ENCODE data around the gene MNAT1.
"Not testable (repeated sequence)": the region's sequence is repeated elsewhere in the genome, so short reads cannot be mapped to it uniquely, and the experiment has no call there.

The MNAT1 gene

DNA sequence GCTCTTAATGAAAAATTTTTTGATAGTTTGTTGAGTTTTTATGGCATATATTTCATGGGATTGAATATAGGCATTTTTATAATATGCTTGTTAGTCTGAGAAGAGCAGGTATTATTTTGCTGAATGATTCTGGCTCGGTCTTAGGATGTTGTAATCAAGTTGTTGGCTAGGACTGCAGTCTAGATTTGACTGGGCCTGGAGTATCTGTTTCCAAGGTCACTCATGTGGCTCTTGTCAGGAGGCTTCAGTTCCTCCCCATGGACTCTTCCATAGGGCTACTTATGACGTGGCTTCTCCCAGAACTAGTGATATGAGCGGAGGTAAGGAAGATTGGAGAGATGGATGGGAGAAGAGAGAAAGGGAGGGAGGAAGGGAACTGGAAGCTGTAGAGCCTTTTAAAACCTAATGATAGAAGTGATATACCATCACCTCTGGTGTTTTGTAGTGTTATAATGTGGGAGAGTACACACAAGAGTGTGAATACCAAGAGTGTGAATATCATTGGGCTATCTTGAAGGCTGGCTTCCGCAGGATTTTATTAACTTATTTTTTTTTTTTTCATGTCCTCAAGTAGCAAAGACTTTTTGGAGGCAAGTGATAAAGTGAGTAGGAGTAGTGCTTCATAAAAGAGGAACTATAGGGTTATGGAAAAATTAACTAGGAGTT, 4.4 kb downstream of the MNAT1 start:
- no peak for DNase-seq

DNA sequence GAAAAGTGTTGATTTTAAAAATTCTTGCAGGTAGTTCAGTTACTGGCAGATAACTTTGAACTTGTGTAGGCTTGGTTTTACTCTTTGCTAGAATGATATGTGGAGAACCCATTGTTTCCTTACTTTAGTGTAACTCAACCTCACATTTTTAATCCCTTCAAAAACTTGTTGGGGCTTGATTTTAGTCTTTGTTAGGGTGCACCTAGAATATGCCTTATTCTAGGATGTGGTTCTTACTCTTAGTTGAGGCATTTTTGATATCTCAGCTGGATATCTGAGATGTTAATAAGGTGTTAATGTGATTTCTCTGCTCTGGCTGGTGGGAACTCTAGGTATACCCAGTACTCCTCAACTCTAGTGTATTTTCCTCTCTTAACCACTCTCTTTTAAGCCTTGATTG, 10.0 kb downstream of the MNAT1 start:
- no peak for DNase-seq

DNA sequence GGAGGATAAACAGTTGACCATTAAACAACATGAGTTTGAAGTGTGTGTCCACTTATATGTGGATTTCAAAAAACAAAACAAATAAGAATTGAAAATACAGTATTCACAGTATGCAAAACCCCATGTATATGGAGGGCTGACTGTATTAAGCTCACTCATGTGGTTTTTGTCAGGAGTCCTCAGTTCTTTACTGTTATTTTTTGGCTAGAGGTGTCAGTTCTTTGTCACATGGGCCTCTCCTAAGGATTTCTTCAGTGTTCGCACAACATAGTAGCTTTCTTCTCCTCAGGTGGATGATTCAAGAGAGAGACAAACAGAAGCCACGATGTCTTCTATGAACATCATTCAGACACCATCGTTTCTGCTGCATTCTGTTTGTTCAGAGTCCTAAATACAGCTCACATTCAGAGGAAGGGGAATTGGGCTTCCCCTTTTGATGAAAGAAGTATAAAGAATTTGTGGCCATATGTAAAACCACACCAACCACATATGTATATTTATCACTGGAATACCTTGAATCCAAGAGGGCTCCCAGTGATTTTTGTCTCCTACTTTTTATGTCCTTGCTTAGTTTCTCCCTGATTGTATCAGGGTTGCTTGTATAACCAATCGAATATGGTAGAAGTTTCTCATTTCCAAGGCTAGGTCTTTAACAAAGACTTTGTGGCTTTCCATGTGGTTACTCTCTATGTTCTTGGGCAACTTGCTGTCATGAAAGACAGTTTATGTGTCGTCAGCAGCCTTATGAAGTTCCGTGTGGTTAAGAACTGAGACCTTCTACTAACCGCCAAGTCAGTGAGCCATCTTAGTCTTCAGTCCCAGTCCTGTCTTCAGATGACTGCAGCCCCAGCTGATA, 18.9 kb downstream of the MNAT1 start:
- peak; percentile 89 for DNase-seq

DNA sequence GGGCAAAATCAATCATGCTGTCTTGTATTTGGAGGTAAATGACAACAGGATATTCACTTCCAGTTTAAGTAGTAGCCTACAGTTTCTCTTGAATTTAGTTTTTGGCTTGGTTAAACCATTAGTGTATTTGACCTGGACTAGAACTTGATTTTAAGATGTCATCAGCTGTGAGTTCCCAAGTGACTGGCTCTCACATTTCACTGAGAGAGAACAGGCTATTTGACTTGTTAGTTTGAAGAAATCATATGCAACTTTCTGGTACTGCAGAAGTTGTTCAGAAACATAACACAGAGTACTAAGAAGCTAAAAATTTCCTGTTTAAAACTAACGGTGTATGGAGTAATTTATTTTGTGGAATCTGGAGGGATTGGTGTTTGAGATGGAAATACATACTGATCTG, 22.3 kb downstream of the MNAT1 start:
- no peak for DNase-seq

DNA sequence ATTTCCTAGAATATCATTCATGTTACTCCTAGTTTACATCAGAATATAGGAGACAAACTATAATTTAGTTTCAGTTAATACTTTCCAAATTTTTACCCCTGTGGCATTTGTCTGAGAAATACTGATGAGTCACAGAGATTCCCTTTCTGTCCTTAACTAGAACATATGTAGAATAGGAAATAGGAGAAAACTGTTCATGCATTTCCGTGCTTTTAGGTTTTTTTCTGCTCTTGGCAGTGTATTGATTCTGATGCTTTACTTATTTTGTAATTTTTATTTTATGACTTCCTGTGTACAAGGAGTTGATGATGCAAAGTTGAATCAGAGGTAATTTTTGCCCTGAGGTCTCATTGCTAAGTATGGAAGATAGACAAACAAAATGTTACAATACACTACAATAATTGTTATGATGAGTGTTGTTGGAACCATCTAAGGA, 23.0 kb downstream of the MNAT1 start:
- no peak for DNase-seq

DNA sequence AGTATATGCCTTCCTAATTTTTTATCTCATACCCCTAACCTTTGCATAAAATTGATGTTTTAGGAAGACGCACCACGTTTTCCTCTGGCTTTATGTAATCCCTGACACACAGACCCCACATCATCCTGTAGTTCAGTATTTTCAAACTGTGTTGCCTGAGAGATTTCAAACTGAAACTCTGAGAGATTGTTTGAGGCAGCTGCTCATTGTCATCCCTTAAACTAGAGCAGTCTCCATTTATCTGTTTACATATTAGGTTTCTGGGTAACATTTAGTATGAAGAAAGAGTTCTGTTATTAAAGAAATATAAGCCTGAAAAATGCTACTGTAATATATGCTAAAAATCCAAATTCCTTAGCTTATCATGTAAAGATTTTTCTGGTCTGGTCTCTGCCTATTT, 24.3 kb downstream of the MNAT1 start:
- DNase-seq = no peak

DNA sequence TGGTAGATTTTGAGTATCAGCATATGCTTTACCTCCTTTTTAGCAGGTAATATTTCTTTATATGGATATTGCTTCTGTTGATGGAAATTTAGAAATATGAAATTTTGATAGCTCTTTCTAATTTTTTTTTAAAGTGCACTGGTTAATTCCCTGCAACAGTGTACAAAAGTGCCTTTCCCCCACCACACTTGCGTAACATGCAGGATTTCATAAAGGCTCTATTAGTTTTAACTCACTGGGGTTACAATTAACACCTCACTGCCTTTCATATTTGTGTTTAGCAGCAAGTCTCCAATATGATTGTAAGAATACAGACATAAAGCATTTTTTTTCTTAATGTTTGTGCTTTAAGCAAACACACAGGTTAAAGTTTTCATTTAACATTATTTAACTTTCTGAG, 25.6 kb downstream of the MNAT1 start:
- DNase-seq = no peak

DNA sequence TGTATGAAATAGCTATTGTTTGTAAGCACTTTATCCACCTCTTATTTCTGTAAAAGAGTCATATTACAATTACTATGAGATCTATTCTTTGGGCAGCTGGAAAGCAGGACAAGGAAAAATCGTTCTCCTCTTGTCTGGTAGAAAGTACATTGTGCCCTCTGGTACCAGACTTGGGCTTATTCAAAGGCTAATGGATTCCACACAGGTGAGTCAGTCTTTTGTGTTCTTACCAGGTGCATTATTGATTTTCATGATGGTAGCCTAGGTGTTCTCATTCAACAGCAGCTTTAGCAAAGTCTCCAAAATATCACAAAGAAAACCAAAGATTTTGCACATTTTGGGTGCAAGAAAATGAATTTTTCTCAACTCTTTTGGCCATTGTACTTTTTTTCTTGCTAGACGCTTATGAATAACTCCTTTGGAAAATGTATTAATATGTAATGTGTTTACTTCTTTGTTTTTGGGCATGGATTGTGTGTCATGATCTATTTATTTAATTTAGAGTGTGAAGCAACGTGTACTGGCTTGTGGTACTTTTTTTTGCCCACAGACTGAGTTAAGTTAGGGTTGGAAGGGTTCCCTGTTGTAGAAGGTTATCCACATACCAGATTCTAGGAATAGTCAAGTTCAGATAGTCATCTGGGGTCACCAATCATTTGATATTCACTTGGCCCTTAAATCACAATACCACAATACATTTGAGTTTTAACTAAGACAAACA, 26.2 kb downstream of the MNAT1 start:
- DNase-seq = no peak

DNA sequence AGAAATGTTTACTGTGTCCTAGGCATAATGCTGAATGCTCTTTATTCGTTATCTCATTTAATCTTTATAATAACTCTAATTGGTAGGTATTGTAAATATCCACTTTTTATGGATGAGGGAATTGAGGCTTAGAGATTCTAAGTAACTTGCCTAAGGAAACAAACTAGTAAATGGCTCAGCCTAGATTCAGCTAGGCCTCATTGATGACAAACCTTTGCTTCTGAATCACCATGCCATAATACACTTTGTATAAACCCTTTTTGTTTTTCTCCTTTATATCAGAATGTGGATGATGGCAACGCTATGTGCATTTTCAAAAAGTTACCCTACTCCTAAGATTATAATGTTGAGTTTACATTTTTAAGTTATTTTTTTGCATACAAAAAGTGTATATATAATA, 34.0 kb downstream of the MNAT1 start:
- DNase-seq = no peak

DNA sequence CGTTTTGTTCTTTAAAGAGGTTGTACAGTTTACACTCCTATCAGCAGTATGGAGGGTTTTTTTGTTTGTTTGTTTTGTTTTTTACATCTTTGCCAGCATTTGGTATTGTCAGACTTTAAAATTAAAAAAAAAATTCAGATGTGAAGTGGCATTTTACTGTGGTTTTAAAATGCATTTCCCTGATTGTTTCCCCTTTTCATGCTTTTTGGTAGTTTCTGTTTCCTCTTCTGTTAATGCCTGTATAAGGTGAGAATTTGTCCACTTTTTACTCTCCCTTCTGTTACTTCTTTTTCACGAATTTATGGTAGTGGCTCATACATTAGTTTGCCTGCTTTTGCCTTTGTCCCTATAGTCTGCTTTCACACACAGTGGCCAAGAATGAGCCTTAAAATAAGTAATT, 36.6 kb downstream of the MNAT1 start:
- no peak for DNase-seq

DNA sequence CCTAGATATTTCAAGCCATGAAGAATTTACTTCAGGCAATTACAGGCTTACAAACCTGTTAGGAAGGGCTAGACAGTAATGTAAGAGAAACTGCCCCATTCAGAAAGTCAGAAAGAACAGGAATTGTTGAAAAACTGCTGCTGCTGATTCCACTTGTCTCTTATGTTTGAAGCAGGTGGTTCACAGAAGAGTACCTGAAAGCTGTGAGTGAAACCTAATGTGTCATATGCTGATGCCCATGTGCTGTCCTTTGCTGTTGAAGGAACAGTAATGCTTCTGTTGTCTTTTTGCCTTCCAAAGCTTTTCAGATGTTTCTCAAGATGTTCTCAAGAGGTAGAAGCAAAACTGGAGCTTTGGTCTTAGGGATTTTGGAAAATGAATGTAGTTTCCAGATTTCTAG, 39.0 kb downstream of the MNAT1 start:
- DNase-seq = no peak

DNA sequence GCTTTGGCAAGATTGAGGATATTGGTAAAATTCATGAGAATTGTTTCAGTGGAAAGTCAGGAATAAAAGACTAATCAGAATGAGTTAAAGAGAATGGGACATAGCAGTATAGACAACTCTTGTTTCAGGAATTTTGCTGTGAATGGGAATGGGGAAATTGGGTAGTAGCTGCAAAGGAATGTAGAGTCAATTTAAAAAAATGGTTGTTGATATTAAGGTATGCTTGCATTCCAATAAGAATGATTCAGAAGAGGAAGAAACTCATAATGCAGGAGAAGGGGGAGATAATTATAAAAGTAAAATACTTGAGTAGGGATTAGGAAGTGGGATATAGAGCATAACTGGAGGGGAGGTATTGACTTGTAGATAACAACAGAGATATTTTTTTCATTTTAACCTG, 40.7 kb downstream of the MNAT1 start:
- no peak for DNase-seq

DNA sequence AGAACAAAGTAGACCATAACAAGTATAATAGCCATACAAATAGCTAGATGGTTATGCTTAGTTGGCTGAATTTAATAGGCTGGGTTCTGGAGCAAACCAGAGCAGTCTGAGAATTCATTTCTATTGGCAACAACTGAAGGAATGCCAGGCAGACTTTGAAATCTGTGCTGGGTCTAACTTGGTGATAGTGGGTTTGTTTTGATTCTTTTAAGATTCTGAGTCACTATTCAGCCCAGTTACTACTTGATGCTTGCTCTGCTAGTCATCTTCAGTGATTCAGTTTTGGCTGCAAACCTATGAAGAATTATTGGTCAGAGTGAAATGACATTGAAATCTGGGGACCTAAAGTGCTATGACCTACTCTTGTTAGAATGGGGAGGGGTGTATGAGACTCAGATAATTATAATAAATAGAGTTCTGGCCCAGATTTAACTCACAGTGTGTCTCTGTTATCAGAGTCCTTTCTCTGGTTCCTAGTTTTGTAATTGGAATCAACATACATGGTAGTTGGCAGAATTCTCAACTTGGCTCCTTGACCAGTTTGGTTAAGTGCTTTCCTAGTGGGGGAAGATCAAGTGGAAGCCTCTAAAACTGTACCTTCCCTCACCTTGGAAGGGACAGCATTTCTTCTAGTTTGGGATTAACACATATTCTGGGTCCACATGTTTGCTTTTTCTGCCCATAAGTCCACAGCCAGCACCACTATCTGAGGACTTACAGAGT, 43.5 kb downstream of the MNAT1 start:
- DNase-seq = no peak

DNA sequence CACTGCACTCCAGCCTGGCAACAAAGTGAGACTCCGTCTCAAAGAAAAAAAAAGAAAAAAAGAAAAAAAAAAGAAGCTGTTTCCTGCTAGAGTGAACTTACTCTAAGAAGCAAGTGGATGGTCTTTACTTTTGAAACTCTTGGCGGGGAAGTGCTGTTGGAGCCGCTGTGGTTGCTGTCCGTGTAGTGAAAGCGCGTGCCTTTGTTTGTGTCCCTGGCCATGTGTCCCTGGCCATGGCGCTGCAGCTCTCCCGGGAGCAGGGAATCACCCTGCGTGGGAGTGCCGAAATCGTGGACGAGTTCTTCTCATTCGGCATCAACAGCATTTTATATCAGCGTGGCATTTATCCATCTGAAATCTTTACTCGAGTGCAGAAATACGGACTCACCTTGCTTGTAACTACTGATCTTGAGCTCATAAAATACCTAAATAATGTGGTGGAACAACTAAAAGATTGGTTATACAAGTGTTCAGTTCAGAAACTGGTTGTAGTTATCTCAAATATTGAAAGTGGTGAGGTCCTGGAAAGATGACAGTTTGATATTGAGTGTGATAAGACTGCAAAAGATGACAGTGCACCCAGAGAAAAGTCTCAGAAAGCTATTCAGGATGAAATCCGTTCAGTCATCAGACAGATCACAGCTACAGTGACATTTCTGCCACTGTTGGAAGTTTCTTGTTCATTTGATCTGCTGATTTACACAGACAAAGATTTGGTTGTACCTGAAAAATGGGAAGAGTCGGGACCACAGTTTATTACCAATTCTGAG, 45.4 kb downstream of the MNAT1 start:
- peak; percentile 2 for DNase-seq

DNA sequence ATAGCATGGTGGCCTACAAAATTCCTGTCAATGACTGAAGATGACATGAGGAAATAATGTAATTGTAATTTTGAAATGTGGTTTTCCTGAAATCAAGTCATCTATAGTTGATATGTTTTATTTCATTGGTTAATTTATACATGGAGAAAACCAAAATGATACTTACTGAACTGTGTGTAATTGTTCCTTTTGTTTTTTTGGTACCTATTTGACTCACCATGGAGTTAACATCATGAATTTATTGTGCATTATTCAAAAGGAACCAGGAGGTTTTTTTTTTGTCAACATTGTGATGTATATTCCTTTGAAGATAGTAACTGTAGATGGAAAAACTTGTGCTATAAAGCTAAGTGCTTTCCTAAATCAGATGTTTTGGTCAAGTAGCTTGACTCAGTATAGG, 46.0 kb downstream of the MNAT1 start:
- not testable (repeated sequence) for DNase-seq

DNA sequence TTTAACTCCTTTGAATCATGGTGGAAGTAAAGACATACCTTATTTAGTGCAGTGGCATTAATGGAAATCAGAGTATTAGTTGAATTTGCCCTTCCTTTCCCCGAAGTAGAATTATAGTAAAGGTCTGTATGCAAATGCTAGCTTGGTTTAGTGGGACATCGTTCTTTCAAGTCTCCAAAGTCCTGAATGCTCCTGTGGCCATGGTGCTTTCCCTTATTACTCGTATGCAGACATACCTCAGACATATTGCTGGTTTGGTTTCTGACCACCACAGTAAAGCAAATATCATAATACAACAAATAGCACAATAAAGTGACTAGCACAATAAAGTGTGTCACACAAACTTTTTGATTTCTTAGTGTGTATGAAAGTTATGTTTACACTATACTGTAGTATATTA, 52.3 kb downstream of the MNAT1 start:
- DNase-seq = no peak

DNA sequence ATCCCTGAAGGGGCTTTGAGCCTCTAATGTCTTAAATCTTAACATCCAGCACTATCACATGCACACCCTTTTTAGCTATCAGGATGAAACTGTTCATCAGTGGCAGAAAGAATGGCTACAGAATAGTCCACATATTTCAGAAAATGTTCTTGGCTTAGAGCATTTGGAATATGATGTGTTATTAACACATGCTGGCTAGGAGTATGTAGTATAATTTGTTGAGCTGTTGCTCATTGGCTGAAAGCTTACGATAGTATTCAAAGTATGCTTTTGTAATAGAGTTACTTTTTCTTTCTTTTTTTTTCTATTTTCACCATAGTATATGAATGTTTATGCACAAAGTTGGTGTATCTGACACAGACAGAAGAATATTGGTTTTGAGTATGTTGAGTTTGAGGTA, 55.1 kb downstream of the MNAT1 start:
- DNase-seq = no peak

DNA sequence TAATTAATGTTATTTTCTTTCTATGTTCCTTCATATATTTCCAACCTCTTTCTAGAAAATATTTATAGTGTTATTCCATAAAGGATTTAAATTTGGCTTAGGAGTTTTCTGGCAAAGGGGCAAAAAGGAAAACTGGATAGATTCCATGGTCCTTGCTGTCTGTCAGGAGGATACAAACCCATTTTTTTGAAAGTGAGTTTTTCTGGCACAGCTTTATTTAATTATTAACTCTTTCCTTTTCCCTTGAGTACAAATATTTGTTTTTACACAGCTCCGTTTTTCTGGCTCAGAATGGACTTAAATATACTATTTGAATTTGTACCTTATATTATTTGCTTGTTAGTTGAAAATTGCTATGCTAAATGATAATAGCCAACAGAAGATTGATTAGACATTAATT, 56.3 kb downstream of the MNAT1 start:
- no peak for DNase-seq

DNA sequence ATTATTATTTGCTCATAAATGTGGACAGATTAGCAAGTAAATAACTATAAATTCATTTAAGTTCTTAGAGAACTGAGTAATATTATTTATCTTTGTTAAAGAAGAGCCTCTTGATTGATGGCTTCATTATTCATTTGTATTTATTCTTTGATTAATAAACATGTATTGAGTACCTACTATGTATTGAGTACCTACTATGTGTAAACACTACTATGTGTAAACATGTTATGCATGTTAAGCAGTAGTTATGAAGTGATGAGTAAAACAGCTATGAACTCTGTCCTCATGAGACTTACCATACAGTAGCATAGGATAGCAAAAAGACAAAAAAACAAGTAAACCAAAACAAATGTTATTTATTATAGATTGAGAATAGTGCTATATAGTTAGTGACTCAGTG, 61.9 kb downstream of the MNAT1 start:
- no peak for DNase-seq

DNA sequence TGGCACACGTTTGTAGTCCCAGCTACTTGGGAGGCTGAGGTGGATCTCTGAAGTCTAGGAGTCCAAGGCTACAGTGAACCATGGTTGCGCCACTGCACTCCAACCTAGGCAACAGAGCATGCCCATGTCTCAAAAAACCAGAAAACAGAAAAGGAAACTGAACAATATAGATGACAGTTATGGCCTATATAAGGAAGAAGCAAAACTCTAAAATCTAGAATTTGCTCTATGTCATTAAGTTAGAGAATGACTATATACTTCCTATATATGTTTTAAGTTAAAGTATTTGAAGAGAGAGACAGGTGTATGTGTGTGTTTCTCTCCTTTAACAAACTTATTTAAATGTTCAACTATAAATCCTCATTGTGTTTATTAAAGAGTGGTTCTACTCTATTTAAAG, 65.8 kb downstream of the MNAT1 start:
- DNase-seq = peak; percentile 4

DNA sequence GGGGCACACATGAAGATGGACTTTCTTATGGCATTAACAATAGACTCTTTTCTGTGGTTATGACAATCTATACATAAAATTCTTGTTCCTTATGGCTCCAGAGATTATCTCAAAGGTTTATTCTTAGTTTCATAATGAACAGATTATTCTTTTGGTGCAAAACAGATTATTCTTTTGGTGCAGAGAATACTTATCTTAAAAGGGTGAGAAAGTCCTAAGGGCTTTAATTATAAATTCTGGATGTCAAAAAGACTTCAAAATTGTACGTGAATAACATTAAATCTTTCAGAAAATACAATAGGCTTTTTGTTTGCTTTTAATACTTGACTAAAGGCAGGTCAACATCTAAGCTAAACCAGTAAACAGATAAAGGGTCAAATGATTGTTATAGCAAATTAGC, 69.3 kb downstream of the MNAT1 start:
- no peak for DNase-seq

DNA sequence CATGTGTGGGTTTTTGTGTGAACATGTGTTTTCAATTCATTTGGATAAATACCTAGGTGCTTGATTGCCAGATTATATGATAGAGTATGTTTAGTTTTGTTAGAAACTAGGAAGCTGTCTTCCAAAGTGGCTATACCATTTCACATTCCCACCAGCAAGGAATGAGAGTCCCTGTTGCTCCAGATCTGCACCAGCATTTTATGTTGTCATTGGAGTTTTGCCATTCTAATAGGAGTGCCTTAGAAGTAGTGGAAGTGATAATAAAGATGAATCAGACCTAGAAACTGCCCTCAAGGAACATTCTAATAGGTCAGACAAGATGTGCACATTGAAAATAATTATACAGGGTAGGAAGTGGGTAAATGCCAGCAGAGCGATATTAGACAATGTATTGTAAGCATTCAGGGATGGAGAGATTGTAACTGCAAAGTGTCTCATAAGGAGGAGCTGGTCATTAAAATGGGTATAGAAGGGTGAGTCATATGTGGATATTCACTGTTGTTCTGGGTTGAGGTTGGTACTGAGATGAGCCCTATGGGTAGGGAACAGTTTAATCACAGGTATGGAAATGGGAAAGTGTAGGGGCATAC, 71.4 kb downstream of the MNAT1 start:
- DNase-seq = peak; percentile 43
